SH-SY5Y (cell line): ENCODE results near the gene TYMP.

ENCODE experiments used
- GATA2 ChIP-seq: IDR thresholded peaks from 2 replicates; pipeline ENCODE4 v1.6.1; 2011; ENCODE audit warnings: mild to moderate bottlenecking, low read depth, low read length
- GATA3 ChIP-seq: IDR thresholded peaks from 2 replicates; pipeline ENCODE4 v1.6.1; 2011; ENCODE audit warnings: low read depth, mild to moderate bottlenecking, low read length, moderate library complexity

- no peak for TF ChIP-seq GATA2
- no peak for TF ChIP-seq GATA3
Observed at GRCh38 chr22:50562523-50563412, 33.0 kb upstream of the TYMP start, which contains the start of gene SYCE3.
